HG03571 (cell line): Measurements from ENCODE around the gene RSAD1.
"Not testable (repeated sequence)": the region's sequence is repeated elsewhere in the genome, so short reads cannot be mapped to it uniquely, and the experiment has no call there.

Experiments
- ATAC-seq: cut with Tn5 transposase; IDR thresholded peaks from one replicate; pipeline ENCODE4 v1.9.1; 2021; ENCODE audit not compliant: unreplicated experiment

RSAD1 gene

GRCh38 chr17:50471009-50471905 lies 7.4 kb upstream of the RSAD1 start:
- no peak for ATAC-seq

- no peak for ATAC-seq
Observed at GRCh38 chr17:50472286-50472685, 6.4 kb upstream of the RSAD1 start.

DNA sequence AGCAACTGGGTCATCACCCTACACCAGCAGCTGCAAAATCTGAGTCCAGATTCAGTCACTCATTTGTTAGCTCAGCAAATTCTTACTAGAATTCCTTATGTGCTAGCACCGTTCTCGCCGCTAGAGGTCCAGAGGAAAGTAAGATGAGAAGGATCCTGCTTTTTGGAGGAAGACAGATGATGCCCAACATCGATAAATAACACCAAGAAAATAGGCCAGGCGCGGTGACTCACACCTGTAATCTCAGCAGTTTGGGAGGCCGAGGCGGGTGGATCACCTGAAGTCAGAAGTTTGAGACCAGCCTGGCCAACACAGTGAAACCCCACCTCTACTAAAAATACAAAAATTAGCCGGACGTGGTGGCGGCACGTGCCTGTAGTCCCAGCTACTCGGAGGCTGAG lies 5.9 kb upstream of the RSAD1 start:
- ATAC-seq, result not testable (repeated sequence)

GRCh38 chr17:50473901-50474300 lies 4.8 kb upstream of the RSAD1 start:
- no peak for ATAC-seq

DNA sequence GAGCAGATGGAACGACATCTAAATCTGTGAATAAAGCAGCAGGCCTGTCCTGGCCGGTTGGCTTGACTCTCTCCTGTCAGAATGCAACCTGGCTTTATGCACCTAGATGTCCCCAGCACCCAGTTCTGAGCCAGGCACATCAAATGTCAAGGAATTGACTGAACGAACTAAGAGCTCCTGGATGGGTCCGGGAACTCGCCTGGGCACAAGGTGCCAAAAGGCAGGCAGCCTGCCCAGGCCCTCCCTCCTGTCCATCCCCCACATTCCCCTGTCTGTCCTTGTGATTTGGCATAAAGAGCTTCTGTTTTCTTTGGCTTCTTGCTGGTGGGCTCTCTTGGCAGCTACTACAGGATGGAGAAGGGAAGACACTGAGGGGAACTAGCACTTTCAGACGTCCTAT lies 4.1 kb upstream of the RSAD1 start:
- no peak for ATAC-seq

GRCh38 chr17:50475362-50475761 lies 3.3 kb upstream of the RSAD1 start:
- no peak for ATAC-seq

GRCh38 chr17:50475775-50476544 lies 2.7 kb upstream of the RSAD1 start:
- not testable (repeated sequence) for ATAC-seq

- ATAC-seq, result no peak
Observed at GRCh38 chr17:50476545-50477315, 1.9 kb upstream of the RSAD1 start.

DNA sequence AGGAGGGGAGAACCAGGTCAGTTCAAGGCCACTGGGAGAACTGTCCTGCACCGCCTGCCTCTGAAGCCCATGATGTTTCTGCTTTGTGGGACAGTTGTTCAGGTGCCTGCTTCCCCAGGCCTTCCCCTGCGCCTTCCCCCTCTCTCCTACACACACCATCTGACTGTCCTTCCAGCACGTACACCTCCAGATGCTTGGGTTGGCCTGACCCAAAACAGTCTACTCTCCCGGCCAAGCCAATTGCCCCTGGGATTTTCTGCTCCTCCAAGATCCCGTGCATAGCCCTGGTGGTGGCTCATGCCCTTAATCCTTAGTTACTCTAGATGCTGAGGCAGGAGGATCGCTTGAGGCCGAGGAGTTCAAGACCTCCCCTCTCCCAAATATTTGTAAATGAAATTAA lies 684 bp upstream of the RSAD1 start:
- ATAC-seq, result no peak

DNA sequence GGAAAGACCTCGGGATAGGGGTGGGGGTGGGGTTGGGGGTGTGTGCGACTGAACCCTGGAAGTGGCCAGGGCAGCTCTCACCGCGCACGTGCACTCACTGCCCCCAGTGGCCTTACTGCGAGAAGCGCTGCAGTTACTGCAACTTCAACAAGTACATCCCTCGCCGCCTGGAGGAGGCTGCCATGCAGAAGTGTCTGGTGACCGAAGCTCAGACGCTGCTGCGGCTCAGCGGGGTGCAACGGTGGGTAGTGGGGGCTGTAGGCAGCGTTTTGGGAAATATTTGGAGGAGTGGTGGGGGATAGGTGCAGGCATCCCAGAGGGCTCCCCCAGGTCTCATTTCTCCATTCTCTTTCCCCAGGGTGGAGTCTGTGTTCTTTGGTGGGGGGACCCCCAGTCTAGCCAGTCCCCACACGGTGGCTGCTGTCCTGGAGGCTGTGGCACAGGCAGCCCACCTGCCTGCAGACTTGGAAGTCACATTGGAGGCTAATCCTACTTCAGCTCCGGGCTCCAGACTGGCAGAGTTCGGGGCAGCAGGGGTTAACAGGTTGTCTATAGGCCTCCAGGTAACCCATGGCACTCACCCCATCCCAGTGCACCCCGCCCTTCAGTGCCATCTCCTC lies 972 bp downstream of the RSAD1 start:
- ATAC-seq, result no peak

GRCh38 chr17:50480142-50480764 lies 1.6 kb downstream of the RSAD1 start:
- no peak for ATAC-seq

DNA sequence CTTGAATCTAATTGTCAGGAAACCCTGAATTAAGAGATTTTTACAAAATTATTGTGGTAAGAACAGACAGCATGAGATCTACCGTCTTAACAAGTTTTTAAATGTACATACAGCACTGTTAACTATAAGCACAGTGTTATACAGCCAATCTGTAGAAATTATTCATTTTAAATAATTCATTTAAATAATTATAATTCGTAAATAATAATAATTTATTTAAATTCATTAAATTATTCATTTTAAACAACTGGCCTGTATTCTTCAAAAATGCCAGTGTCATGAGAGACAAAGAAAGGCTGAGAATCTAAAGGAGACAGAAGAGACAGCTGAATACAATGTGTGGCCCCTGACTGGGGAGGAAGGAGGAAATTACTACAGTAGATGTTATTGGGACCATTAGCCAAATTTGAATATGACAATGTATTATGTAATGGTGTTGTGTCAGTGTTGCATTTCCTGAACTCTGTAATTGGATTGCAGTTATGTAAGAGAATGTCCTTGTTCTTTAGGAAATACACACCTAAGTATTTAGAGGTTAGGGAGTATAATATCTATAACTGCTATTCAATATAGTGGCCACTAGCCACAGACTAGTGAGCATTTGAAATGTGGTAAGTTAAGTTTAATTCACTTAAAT lies 2.3 kb downstream of the RSAD1 start:
- ATAC-seq, result no peak

DNA sequence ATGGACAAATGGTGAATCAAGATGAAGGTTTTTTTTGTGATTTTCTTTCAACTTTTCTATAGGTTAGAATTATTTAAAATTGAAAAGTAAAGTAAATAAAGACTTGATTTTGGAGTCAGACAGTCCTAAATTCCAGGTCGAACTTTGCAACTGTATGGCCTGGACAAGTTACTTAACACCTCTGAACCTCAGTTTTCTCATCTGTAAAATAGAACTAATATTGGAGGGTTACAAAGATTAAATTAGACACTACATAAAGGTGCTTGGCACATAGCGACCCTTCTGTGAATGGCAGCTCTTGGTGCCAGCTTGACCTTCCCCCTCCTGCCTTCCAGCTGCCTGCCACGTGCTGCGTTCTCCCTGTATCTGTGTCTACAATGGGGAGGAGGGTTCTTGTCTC lies 3.0 kb downstream of the RSAD1 start:
- ATAC-seq, result no peak

GRCh38 chr17:50482110-50482509 lies 3.5 kb downstream of the RSAD1 start:
- ATAC-seq, result no peak

DNA sequence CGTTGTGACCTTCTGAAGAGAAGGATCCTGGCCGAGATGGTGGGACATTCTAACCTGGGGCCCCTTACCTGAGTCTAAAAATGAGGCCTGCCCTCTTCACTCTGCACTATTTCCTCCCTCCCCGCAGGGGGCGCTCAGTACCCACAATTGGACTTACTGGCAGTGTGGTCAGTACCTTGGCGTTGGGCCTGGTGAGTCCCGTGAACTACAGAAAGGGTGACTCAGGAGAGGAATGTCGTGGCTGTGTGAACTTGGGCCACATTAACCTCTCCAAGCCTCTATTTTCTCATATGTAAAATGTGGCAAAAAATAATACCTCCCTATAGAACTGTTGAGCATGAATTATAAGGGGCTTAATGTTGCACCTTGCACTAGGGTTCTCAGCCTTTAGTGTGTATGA lies 3.9 kb downstream of the RSAD1 start:
- no peak for ATAC-seq

DNA sequence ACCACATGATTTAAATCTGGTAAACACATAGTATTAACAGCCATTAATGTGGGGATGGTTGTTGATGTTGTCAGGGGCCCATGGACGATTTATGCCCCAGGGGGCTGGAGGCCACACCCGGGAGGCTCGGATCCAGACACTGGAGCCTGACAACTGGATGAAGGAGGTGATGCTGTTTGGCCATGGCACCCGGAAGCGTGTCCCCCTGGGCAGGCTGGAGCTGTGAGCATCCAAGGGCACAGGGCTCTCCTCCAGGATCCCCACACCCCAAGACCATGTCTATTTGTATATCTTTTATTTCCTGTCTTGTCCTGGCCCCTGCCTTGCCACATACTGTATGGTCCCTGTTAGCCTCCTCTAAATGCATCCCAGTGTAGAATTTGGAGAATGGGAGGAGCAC lies 4.6 kb downstream of the RSAD1 start:
- no peak for ATAC-seq

DNA sequence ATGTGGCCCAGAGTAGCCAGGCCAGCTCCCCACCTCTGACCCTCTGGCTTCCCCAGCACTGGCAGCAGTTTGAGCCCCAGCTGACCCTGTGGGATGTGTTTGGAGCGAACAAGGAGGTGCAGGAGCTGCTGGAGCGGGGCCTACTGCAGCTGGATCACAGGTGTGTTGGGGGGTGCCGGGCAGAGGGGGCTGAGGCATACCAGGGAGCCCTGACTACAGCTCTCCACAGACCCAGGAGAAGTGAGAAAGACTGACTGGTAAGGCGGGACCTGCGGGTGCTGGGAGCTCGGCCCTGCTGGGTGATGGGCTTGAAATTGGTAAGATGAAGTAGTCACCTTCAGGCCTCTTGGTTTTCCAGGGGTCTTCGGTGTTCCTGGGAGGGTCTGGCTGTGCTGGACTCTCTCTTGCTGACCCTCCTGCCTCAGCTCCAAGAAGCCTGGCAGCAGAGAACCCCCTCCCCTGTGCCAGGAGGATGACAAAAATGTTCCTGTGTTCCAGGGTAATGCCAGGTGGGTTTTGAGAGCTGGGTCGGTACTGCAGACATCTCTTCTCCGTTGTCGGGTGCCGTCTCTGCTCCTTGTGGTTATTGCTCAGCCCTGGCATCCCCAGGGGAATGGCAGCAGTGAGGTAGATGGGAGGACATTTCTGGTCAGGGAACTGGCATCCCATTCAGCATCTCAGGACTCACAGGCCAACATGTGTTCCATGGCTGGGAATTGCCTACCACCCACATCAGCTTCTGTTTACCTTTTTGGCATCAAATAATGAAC lies 5.9 kb downstream of the RSAD1 start:
- ATAC-seq, result no peak

DNA sequence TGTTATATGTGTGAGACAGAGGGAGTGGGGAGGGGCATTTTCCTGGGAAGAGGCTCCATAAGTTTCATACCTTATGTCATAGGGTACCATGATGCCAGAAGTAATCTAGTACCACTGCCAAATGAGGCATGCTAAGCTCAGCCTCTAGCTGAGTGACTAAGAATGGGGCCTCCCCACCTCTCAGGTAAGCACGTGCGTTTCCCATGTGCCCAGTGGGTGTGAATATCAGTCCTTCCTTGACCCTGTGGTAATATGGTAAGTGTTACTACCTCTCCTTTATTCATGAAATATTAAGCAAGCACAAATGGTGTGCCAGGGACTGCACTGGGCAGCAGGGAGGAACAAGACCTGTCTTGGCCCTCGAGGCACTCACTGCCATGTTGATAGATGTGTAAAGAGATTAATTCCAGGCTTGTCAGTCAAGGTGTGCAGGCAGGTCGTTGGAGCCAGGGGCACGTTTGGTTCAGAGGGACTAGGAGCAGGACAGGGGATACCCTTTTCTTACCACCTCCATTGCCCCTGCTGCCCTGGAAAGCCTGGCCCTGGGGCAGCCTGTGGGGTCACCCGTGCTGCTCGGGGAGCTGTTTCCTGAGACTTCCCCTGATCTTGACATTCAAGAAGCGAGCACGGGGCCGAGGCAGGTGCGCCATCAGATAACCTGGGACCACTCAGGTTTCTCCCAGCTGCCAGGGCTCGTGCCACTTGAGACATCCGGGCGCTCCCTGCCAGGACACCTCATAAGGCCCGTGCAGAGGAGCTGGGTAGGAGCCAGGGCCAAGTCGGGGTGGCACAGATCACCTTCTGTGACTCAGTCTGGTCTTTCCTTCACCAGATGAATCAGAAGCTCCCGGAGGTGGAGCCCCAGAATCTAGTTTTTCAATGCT lies 8.8 kb downstream of the RSAD1 start:
- no peak for ATAC-seq
